Uterus (tissue), 4 donors: ENCODE measurements around the gene PTPN1. TPM values are rescaled to one million over a fixed set of nuclear protein-coding genes. Genes with fewer than 3 reads are reported as not detected.

Source experiments
- DNase-seq, 2 donors: peaks; one replicate each; pipeline ENCODE4 v3.0.0-alpha.2; 2019 to 2020
- H3K27ac ChIP-seq, 2 donors: fragments of 200-600 bp; sonication (generic); 1 replicate in 1 of 2; 2 replicates in 1 of 2; pipeline ENCODE4 v1.5.1; 2016 to 2018
- H3K27me3 ChIP-seq, 2 donors: fragments of 200-600 bp; sonication (generic); one replicate each; pipeline ENCODE4 v1.5.1; 2018 to 2019; ENCODE audit warnings: control low read depth in 1 of 2
- H3K36me3 ChIP-seq, 2 donors: fragments of 200-600 bp; sonication (generic); one replicate each; pipeline ENCODE4 v1.5.1; 2019; ENCODE audit warnings: control low read depth in 1 of 2
- H3K4me1 ChIP-seq, 2 donors: fragments of 200-600 bp; sonication (generic); one replicate each; pipeline ENCODE4 v1.5.1; 2018 to 2019; ENCODE audit warnings: control low read depth in 1 of 2
- H3K4me3 ChIP-seq, 2 donors: fragments of 200-600 bp; sonication (generic); 1 replicate in 1 of 2; 2 replicates in 1 of 2; pipeline ENCODE4 v1.5.1; 2018 to 2019; ENCODE audit warnings: mild to moderate bottlenecking in 1 of 2
- H3K9me3 ChIP-seq, 2 donors: fragments of 200-600 bp; sonication (generic); one replicate each; pipeline ENCODE4 v1.5.1; 2019; ENCODE audit warnings: control low read depth in 1 of 2
- CTCF ChIP-seq, 4 experiments: fragments of 200-600 bp in 2 of 4; fragments of 450-650 bp in 2 of 4; sonication (generic) in 2 of 4; IDR thresholded peaks; one replicate each; pipeline ENCODE4 v1.5.1; 2016 to 2019; ENCODE audit warnings: antibody characterized with exemption in 4 of 4, mild to moderate bottlenecking in 2 of 4, moderate library complexity in 1 of 4
- POLR2A ChIP-seq, 2 donors: fragments of 450-650 bp; IDR thresholded peaks; one replicate each; pipeline ENCODE4 v1.6.1; 2016; ENCODE audit warnings: antibody characterized with exemption in 2 of 2, mild to moderate bottlenecking in 1 of 2, moderate library complexity in 1 of 2
- intact Hi-C: fragments of 100-400 bp; cut with DNase I; formaldehyde crosslinking; loops from one replicate; pipeline ENCODE4 v1.15.1; 2023; ENCODE audit warnings: low total_unique reads
- total RNA-seq, 4 donors: library from RNA; depleted of rRNA in 3 of 4; stranded (reverse); fragments of >200 nt in 3 of 4; gene quantifications; one replicate each; pipeline versions ENCODE4 v1.1.0 to v1.2.4, GENCODE V29; 2014 to 2023
- donor health status: DM: yes; HTN: yes; CAD: no.

The PTPN1 gene
- total RNA-seq, 4 donors from 2014 or later, result 14.1 to 33.9 (median 20.2) TPM

- no peak for TF ChIP-seq POLR2A (IDR thresholded peaks at IDR 0.05)
- TF ChIP-seq CTCF (IDR thresholded peaks at IDR 0.05), result no peak
- Histone ChIP-seq H3K27me3 (no peaks in the 10 kb centered on the region), H3K27ac (no peak overlapping the region), H3K4me3 (no peak overlapping the region), H3K36me3 (no peaks in the 10 kb centered on the region), H3K9me3 (no peaks in the 10 kb centered on the region), H3K4me1 (peaks cover 3 to 6% of the 10 kb centered on the region in 2 donors)
- no peak for DNase-seq
- intact Hi-C loops, result no loop called here
Observed at GRCh38 chr20:50532221-50532620, 22.0 kb downstream of the PTPN1 start.

GRCh38 chr20:50533061-50533460 lies 22.9 kb downstream of the PTPN1 start:
- Histone ChIP-seq H3K4me1 (peaks cover 3 to 6% of the 10 kb centered on the region in 2 donors), H3K9me3 (no peaks in the 10 kb centered on the region), H3K36me3 (no peaks in the 10 kb centered on the region), H3K27me3 (no peaks in the 10 kb centered on the region), H3K4me3 (no peak overlapping the region), H3K27ac (no peak overlapping the region)
- TF ChIP-seq CTCF (IDR thresholded peaks at IDR 0.05), result no peak
- no peak for TF ChIP-seq POLR2A (IDR thresholded peaks at IDR 0.05)
- intact Hi-C loops, result no loop called here
- no peak for DNase-seq

- Histone ChIP-seq H3K36me3 (no peaks in the 10 kb centered on the region), H3K4me1 (peaks cover 3 to 6% of the 10 kb centered on the region in 2 donors), H3K27me3 (no peaks in the 10 kb centered on the region), H3K27ac (no peak overlapping the region), H3K4me3 (no peak overlapping the region), H3K9me3 (no peaks in the 10 kb centered on the region)
- TF ChIP-seq POLR2A (IDR thresholded peaks at IDR 0.05), result no peak
- TF ChIP-seq CTCF (IDR thresholded peaks at IDR 0.05), result no peak
- intact Hi-C loops, result no loop called here
- DNase-seq, result no peak
Observed at GRCh38 chr20:50533464-50533863, 23.3 kb downstream of the PTPN1 start.

DNA sequence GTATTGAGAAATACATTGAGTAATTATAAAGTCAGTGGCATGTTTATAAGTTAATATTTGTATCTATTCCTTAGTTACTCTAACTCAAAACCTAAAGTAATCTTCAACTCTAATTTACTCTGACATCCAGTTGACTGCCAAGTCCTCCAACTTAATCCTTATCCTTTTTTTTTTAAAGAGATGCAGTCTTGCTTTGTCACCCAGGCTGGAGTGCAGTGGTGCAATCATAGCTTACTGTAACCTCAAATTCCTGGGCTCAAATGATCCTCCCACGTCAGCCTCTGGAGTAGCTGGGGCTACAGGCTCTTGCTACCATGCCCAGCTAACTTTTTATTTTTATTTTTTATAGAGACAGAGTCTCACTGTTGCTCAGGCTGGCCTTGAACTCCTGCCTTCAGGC lies 24.4 kb downstream of the PTPN1 start:
- Histone ChIP-seq H3K27ac (no peak overlapping the region), H3K9me3 (no peaks in the 10 kb centered on the region), H3K4me3 (no peak overlapping the region), H3K27me3 (no peaks in the 10 kb centered on the region), H3K4me1 (no peaks in the 10 kb centered on the region), H3K36me3 (no peaks in the 10 kb centered on the region)
- TF ChIP-seq CTCF (IDR thresholded peaks at IDR 0.05) (no peak), POLR2A (IDR thresholded peaks at IDR 0.05) (no peak)
- intact Hi-C loops, result no loop called here
- DNase-seq, result no peak

DNA sequence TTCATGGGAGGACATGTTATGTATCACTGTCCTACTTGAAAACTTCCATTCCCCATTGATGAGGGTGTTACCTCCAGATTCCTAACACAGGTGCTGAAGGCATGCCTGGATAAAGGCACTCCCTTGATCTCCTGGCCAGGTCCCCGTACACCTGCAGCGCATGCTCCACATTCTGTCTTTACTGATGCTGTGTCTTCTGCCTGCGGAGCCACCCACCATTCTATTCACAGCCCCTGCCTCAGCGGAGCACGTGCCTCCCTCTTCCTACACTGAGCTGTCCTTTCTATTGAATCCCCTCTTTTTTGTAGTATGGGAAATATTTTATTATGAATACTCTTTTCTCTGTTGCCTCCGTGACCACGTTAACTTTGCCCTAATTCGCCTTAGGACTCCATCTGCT lies 25.0 kb downstream of the PTPN1 start:
- TF ChIP-seq POLR2A (IDR thresholded peaks at IDR 0.05), result no peak
- TF ChIP-seq CTCF (IDR thresholded peaks at IDR 0.05), result no peak
- H3K4me1 ChIP-seq, result no peaks in the 10 kb centered on the region
- no peaks in the 10 kb centered on the region for H3K27me3 ChIP-seq
- no peak overlapping the region for H3K4me3 ChIP-seq
- no peaks in the 10 kb centered on the region for H3K9me3 ChIP-seq
- no peaks in the 10 kb centered on the region for H3K36me3 ChIP-seq
- intact Hi-C loops, result no loop called here
- DNase-seq, result no peak
- H3K27ac ChIP-seq, result no peak overlapping the region
